SK-N-SH (cell line): ENCODE results near the gene GALK1. TPM values are rescaled to one million over a fixed set of nuclear protein-coding genes. Genes with fewer than 3 reads are reported as not detected.
A peak's percentile ranks its signal among the peaks of the same experiment; 100 is the strongest.

Experiments used
- CTCF ChIA-PET: fragments of 300-600, 350-600 bp; formaldehyde crosslinking; extraction: SDS; loops from one replicate; lab custom pipeline; 2021; lab: Yijun Ruan, JAX
- POLR2A ChIA-PET: fragments of 350-600 bp; sonication (Branson Sonifier 250); formaldehyde crosslinking; extraction: SDS; loops from one replicate; lab custom pipeline; 2020; ENCODE audit warnings: antibody characterized with exemption, inconsistent platforms; lab: Yijun Ruan, JAX
- DNase-seq: peaks from one replicate; pipeline ENCODE4 v3.0.0; 2012
- H2AFZ ChIP-seq: fragments of 200-600 bp; sonication (generic); 2 replicates; pipeline ENCODE4 v1.8.1; 2016; ENCODE audit warnings: antibody characterized with exemption, mild to moderate bottlenecking, low read depth
- H3F3A ChIP-seq: fragments of 200-600 bp; sonication (generic); replicated peaks from 2 replicates; pipeline ENCODE3; 2016; ENCODE audit warnings: antibody characterized with exemption, mild to moderate bottlenecking; ENCODE audit not compliant: insufficient read depth
- H3K27ac ChIP-seq, 2 experiments: fragments of 200-500 bp in 1 of 2; fragments of 200-600 bp in 1 of 2; sonication (Bioruptor generic) in 1 of 2; sonication (generic), shearing (Covaris generic) in 1 of 2; 2 replicates each; pipeline versions ENCODE4 v1.5.1 to v1.6.1; 2014 to 2016; ENCODE audit warnings: low read depth in 2 of 2, inconsistent platforms in 1 of 2, low read length in 1 of 2, mild to moderate bottlenecking in 1 of 2, mixed read lengths in 1 of 2
- H3K27me3 ChIP-seq: fragments of 200-600 bp; sonication (generic), shearing (Covaris generic); 2 replicates; pipeline ENCODE4 v1.6.1; 2016; ENCODE audit warnings: mixed run types; ENCODE audit not compliant: insufficient read depth
- H3K36me3 ChIP-seq, 2 experiments: fragments of 200-500 bp in 1 of 2; fragments of 200-600 bp in 1 of 2; sonication (Bioruptor generic) in 1 of 2; sonication (generic) in 1 of 2; replicated peaks in 1 of 2; 2 replicates each; pipeline versions ENCODE3 to v1.5.1; 2014 to 2016; ENCODE audit warnings: low read length in 1 of 2, mild to moderate bottlenecking in 1 of 2; ENCODE audit not compliant: insufficient read depth in 2 of 2, control insufficient read depth in 1 of 2
- H3K4me1 ChIP-seq, 2 experiments: fragments of 200-500 bp in 1 of 2; fragments of 200-600 bp in 1 of 2; sonication (Bioruptor generic) in 1 of 2; sonication (generic), shearing (Covaris generic) in 1 of 2; 2 replicates each; pipeline versions ENCODE4 v1.5.1 to v1.6.1; 2014 to 2016; ENCODE audit warnings: low read depth in 1 of 2, low read length in 1 of 2, mixed run types in 1 of 2; ENCODE audit not compliant: insufficient read depth in 2 of 2, control insufficient read depth in 1 of 2
- H3K4me2 ChIP-seq: fragments of 200-600 bp; sonication (generic), shearing (Covaris generic); 2 replicates; pipeline ENCODE4 v1.6.1; 2017; ENCODE audit warnings: mixed run types
- H3K4me3 ChIP-seq, 2 experiments: fragments of 200-500 bp in 1 of 2; fragments of 200-600 bp in 1 of 2; sonication (Bioruptor generic) in 1 of 2; sonication (generic), shearing (Covaris generic) in 1 of 2; 2 replicates each; pipeline versions ENCODE4 v1.5.1 to v1.8.1; 2014 to 2016; ENCODE audit warnings: low read depth in 2 of 2, inconsistent platforms in 1 of 2, low read length in 1 of 2, mild to moderate bottlenecking in 1 of 2, mixed read lengths in 1 of 2, moderate library complexity in 1 of 2
- H3K79me2 ChIP-seq: fragments of 200-600 bp; sonication (generic); 2 replicates; pipeline ENCODE4 v1.8.1; 2017; ENCODE audit warnings: mild to moderate bottlenecking; ENCODE audit not compliant: insufficient read depth
- H3K9ac ChIP-seq: fragments of 200-600 bp; sonication (generic); 2 replicates; pipeline ENCODE4 v1.6.1; 2017; ENCODE audit warnings: mixed run types
- H3K9me2 ChIP-seq: fragments of 200-600 bp; sonication (generic); 2 replicates; pipeline ENCODE4 v1.6.1; 2017; ENCODE audit warnings: mixed run types
- H3K9me3 ChIP-seq: fragments of 200-600 bp; sonication (generic); 2 replicates; pipeline ENCODE4 v1.6.1; 2017; ENCODE audit warnings: mixed run types, mild to moderate bottlenecking, moderate library complexity
- H4K20me1 ChIP-seq: fragments of 200-600 bp; sonication (generic); 2 replicates; pipeline ENCODE4 v1.6.1; 2017; ENCODE audit warnings: mild to moderate bottlenecking, mixed run types; ENCODE audit not compliant: insufficient read depth
- EP300 ChIP-seq, 2 experiments: IDR thresholded peaks; 2 replicates each; pipeline versions ENCODE4 v1.4.0 to v1.6.1; 2012; ENCODE audit warnings: borderline replicate concordance in 1 of 2, low read depth in 1 of 2, low read length in 1 of 2
- EZH2phosphoT487 ChIP-seq: fragments of 200-600 bp; sonication (generic); IDR thresholded peaks from 2 replicates; pipeline ENCODE4 v1.6.1; 2017; ENCODE audit warnings: low read depth, mixed run types, mild to moderate bottlenecking, antibody characterized with exemption, moderate library complexity, borderline replicate concordance
- GATA2 ChIP-seq: sonication (generic); formaldehyde crosslinking; IDR thresholded peaks from 2 replicates; pipeline ENCODE4 v1.5.0; 2020; ENCODE audit warnings: mild to moderate bottlenecking, missing genetic modification reagents
- JUND ChIP-seq: IDR thresholded peaks from 2 replicates; pipeline ENCODE4 v1.4.0; 2012
- MEF2A ChIP-seq: IDR thresholded peaks from 2 replicates; pipeline ENCODE4 v1.4.0; 2012; ENCODE audit warnings: low read depth, borderline replicate concordance
- NFIC ChIP-seq: IDR thresholded peaks from 2 replicates; pipeline ENCODE4 v1.4.0; 2012; ENCODE audit warnings: borderline replicate concordance
- NRF1 ChIP-seq: IDR thresholded peaks from 2 replicates; pipeline ENCODE4 v1.6.1; 2012; ENCODE audit warnings: low read depth, mild to moderate bottlenecking, low read length
- RFX5 ChIP-seq: IDR thresholded peaks from 2 replicates; pipeline ENCODE4 v1.6.1; 2012; ENCODE audit warnings: mild to moderate bottlenecking, improper control_type of control experiment, low read length
- SIN3A ChIP-seq: IDR thresholded peaks from 2 replicates; pipeline ENCODE4 v1.6.1; 2012; ENCODE audit warnings: low read depth, mild to moderate bottlenecking, low read length, moderate library complexity, borderline replicate concordance
- SMC3 ChIP-seq: IDR thresholded peaks from 2 replicates; pipeline ENCODE4 v1.6.1; 2012; ENCODE audit warnings: low read depth, low read length, improper control_type of control experiment
- TAF1 ChIP-seq: IDR thresholded peaks from 2 replicates; pipeline ENCODE4 v1.6.1; 2012; ENCODE audit warnings: low read depth, mild to moderate bottlenecking, low read length, moderate library complexity, borderline replicate concordance
- YY1 ChIP-seq: IDR thresholded peaks from 2 replicates; pipeline ENCODE4 v1.4.0; 2012; ENCODE audit warnings: low read depth, mild to moderate bottlenecking
- WGBS: methylation state at CpG from one replicate; pipeline ENCODE4 v1.1.6; 2017; ENCODE audit warnings: low lambda C conversion rate; 5-methylcytosine and 5-hydroxymethylcytosine counted together
- polyA plus RNA-seq, 3 experiments: library from polyadenylated mRNA; depleted of rRNA; stranded (reverse); fragments of >200 nt; gene quantifications; 2 replicates each; pipeline ENCODE4 v1.2.3, GENCODE V29; 2012
- TF ChIP-seq, protein P1 (sequence below): fragments of 150-350 bp; IDR thresholded peaks from 2 replicates; pipeline ENCODE4 v1.6.1; 2017; ENCODE audit warnings: antibody characterized with exemption, low read length, low read depth, borderline replicate concordance
- TF ChIP-seq, protein P2 (sequence below): IDR thresholded peaks from 2 replicates; pipeline ENCODE4 v1.4.0; 2012; ENCODE audit warnings: low read depth, borderline replicate concordance
- TF ChIP-seq, protein P3 (sequence below): IDR thresholded peaks from 2 replicates; pipeline ENCODE4 v1.4.0; 2012; ENCODE audit warnings: low read depth
- TF ChIP-seq, protein P4 (sequence below): IDR thresholded peaks from 2 replicates; pipeline ENCODE4 v1.4.0; 2012; ENCODE audit warnings: low read depth, borderline replicate concordance
- TF ChIP-seq, protein P5 (sequence below): IDR thresholded peaks from 2 replicates; pipeline ENCODE4; 2012

Gene GALK1
- polyA plus RNA-seq, 1 of the 3 experiments (the other 2 are of a cell fraction), result 36.5 TPM

DNA sequence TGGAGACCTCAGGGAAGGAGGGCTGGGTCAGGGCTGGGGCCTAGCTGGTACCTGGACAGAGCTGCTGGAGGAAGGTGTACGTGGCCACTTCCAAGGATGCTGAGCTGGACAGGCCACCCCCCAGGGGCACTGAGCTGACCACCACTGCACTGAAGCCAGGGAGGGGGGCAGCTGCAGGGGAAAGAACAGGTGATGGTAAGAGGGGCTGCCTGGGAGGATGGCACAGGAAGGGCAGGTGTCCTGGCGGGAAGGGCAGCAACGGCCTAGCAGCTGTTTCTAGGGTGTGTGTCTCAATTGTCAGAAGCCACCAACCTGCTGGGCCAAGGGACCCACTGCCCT is 1.8 kb downstream of the GALK1 start:
- 96% methylated on average over 3 of the region's 3 CpGs for WGBS
- H3K4me2 ChIP-seq, result peak overlapping the region; percentile 98
- H3K9ac ChIP-seq, result no peak overlapping the region
- H3K79me2 ChIP-seq, result no peaks in the 10 kb centered on the region
- no peak overlapping the region for H2AFZ ChIP-seq
- peaks cover 0 to 3% of the 10 kb centered on the region in 2 experiments for H3K36me3 ChIP-seq
- peaks cover 8 to 13% of the 10 kb centered on the region in 2 experiments; a peak in 2 of 4 replicates for H3K4me1 ChIP-seq
- H3K27me3 ChIP-seq, result no peaks in the 10 kb centered on the region
- H3K27ac ChIP-seq, result no peak overlapping the region
- ChIA-PET POLR2A (interaction anchor here (1.1 to 8.4 kb wide), 5 partner anchors 9 to 36 kb away, joined by 3 to 161 read pairs (median 8); partner anchors contain the start of gene UNK), CTCF (interaction anchor here (1.1 to 31.4 kb wide), 7 partner anchors 9 to 130 kb away, joined by 4 to 1370 read pairs (median 121); partner anchors contain the start of genes SMIM5 and UNK)
- no peak for DNase-seq
- H3K9me3 ChIP-seq, result no peaks in the 10 kb centered on the region
- H3F3A ChIP-seq, result peaks cover 20% of the 10 kb centered on the region
- TF ChIP-seq NFIC (no peak), EZH2phosphoT487 (no peak), MEF2A (no peak)
- TF ChIP-seq, protein P1, sequence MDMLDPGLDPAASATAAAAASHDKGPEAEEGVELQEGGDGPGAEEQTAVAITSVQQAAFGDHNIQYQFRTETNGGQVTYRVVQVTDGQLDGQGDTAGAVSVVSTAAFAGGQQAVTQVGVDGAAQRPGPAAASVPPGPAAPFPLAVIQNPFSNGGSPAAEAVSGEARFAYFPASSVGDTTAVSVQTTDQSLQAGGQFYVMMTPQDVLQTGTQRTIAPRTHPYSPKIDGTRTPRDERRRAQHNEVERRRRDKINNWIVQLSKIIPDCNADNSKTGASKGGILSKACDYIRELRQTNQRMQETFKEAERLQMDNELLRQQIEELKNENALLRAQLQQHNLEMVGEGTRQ, result no peak
- TF ChIP-seq, protein P2, sequence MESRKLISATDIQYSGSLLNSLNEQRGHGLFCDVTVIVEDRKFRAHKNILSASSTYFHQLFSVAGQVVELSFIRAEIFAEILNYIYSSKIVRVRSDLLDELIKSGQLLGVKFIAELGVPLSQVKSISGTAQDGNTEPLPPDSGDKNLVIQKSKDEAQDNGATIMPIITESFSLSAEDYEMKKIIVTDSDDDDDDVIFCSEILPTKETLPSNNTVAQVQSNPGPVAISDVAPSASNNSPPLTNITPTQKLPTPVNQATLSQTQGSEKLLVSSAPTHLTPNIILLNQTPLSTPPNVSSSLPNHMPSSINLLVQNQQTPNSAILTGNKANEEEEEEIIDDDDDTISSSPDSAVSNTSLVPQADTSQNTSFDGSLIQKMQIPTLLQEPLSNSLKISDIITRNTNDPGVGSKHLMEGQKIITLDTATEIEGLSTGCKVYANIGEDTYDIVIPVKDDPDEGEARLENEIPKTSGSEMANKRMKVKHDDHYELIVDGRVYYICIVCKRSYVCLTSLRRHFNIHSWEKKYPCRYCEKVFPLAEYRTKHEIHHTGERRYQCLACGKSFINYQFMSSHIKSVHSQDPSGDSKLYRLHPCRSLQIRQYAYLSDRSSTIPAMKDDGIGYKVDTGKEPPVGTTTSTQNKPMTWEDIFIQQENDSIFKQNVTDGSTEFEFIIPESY, result no peak
- no peaks in the 10 kb centered on the region for H3K9me2 ChIP-seq
- H4K20me1 ChIP-seq, result no peaks in the 10 kb centered on the region
- H3K4me3 ChIP-seq, result no peak overlapping the region

DNA sequence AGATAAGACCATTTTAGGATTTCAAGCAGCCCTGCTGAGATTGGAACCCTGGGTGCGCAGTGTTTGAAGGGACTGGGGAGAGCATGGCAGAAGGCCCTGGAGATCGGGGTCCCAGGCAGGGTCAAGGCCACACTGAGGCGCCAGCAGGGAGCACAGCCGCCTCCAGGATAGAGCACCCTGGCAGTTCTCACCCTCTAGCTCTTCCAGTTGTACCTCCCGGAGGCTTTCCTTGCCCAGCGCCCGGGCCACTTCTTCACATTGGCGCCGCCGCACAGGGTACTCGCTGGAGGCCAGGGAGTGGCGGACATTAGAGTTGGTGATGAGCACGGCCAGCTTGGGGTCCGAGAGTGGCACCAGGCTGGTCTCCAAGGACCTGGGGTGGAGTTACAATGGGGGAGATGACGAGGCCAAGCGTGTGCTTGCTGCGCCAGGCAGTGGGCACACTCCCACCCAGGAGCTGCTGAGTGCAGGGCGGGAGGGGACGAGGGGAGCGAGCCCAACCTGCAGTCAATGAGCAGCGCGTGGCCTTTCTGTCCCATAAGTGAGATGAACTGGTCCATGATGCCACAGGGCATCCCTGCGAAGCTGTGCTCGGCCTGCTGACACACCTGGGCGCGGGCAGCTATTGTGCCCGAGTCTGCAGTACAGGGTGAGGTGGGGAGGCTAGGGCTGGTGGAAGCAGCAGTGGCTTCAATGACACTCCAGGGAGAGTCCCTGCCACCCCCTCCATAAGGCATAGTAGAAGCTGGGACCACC is 2.3 kb downstream of the GALK1 start:
- H3K4me3 ChIP-seq, result no peak overlapping the region
- H3K9me3 ChIP-seq, result no peaks in the 10 kb centered on the region
- peaks cover 8 to 13% of the 10 kb centered on the region in 2 experiments; a peak in 2 of 4 replicates for H3K4me1 ChIP-seq
- H4K20me1 ChIP-seq, result no peaks in the 10 kb centered on the region
- no peak for TF ChIP-seq TAF1
- TF ChIP-seq GATA2 (CRISPR knock-in tag), result no peak
- TF ChIP-seq, protein P3, sequence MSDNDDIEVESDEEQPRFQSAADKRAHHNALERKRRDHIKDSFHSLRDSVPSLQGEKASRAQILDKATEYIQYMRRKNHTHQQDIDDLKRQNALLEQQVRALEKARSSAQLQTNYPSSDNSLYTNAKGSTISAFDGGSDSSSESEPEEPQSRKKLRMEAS, result no peak
- TF ChIP-seq YY1, result no peak
- TF ChIP-seq NRF1, result no peak
- TF ChIP-seq JUND, result no peak
- TF ChIP-seq, protein P4, sequence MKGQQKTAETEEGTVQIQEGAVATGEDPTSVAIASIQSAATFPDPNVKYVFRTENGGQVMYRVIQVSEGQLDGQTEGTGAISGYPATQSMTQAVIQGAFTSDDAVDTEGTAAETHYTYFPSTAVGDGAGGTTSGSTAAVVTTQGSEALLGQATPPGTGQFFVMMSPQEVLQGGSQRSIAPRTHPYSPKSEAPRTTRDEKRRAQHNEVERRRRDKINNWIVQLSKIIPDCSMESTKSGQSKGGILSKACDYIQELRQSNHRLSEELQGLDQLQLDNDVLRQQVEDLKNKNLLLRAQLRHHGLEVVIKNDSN, result no peak
- TF ChIP-seq EP300 (IDR thresholded peaks at IDR 0.05; ENCODE audit: borderline replicate concordance in 1 of 2, low read depth in 1 of 2, low read length in 1 of 2), result no peak
- TF ChIP-seq SMC3, result no peak
- TF ChIP-seq, protein P5, sequence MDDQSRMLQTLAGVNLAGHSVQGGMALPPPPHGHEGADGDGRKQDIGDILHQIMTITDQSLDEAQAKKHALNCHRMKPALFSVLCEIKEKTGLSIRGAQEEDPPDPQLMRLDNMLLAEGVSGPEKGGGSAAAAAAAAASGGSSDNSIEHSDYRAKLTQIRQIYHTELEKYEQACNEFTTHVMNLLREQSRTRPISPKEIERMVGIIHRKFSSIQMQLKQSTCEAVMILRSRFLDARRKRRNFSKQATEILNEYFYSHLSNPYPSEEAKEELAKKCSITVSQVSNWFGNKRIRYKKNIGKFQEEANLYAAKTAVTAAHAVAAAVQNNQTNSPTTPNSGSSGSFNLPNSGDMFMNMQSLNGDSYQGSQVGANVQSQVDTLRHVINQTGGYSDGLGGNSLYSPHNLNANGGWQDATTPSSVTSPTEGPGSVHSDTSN, result no peak
- no peak for TF ChIP-seq NFIC
- TF ChIP-seq SIN3A, result no peak
- TF ChIP-seq RFX5, result no peak
- no peaks in the 10 kb centered on the region for H3K9me2 ChIP-seq
- ChIA-PET POLR2A (interaction anchor here (1.1 to 8.4 kb wide), 5 partner anchors 9 to 36 kb away, joined by 3 to 161 read pairs (median 7); partner anchors contain the start of gene UNK), CTCF (interaction anchor here (0.7 to 31.4 kb wide), 12 partner anchors 8 to 351 kb away, joined by 3 to 1370 read pairs (median 40); partner anchors contain the start of genes SMIM5 and UNK)
- no peak for DNase-seq
- H3F3A ChIP-seq, result peaks cover 20% of the 10 kb centered on the region
- H3K27me3 ChIP-seq, result no peaks in the 10 kb centered on the region
- H3K36me3 ChIP-seq, result peaks cover 0 to 3% of the 10 kb centered on the region in 2 experiments
- H3K79me2 ChIP-seq, result no peaks in the 10 kb centered on the region
- H3K9ac ChIP-seq, result no peak overlapping the region
- no peak overlapping the region for H2AFZ ChIP-seq
- WGBS, result 98% methylated on average over 27 of the region's 27 CpGs
- no peak overlapping the region for H3K27ac ChIP-seq
- H3K4me2 ChIP-seq, result no peak overlapping the region
